Mesenchymal stem cell (in vitro differentiated cells and primary cell): ENCODE measurements around the gene NDUFAF3.

ENCODE experiments used
- DNase-seq: peaks from one replicate; pipeline ENCODE4 v3.0.0-alpha.2; 2013
- H2AFZ ChIP-seq: one replicate; pipeline ENCODE4 v1.6.1; 2013; ENCODE audit warnings: low read depth, mild to moderate bottlenecking, control low read depth, inconsistent platforms, low read length, moderate library complexity
- H2AK5ac ChIP-seq: 2 replicates; pipeline ENCODE4 v1.6.1; 2013; ENCODE audit warnings: low read length, moderate library complexity, mild to moderate bottlenecking, inconsistent platforms; ENCODE audit not compliant: severe bottlenecking
- H2BK120ac ChIP-seq: one replicate; pipeline ENCODE4 v1.6.1; 2013; ENCODE audit warnings: low read depth, mild to moderate bottlenecking, inconsistent platforms, low read length, moderate library complexity
- H2BK12ac ChIP-seq, 2 experiments: one replicate each; pipeline ENCODE4 v1.6.1; 2013; ENCODE audit warnings: inconsistent platforms in 2 of 2, low read length in 2 of 2, mild to moderate bottlenecking in 2 of 2, moderate library complexity in 2 of 2, control low read depth in 1 of 2
- H2BK15ac ChIP-seq: one replicate; pipeline ENCODE4 v1.6.1; 2013; ENCODE audit warnings: mild to moderate bottlenecking, low read depth, inconsistent platforms; ENCODE audit not compliant: poor library complexity, severe bottlenecking
- H2BK5ac ChIP-seq: 2 replicates; pipeline ENCODE4 v1.6.1; 2013; ENCODE audit warnings: low read depth, mild to moderate bottlenecking, low read length, control low read depth, inconsistent platforms; ENCODE audit not compliant: poor library complexity, severe bottlenecking
- H3K14ac ChIP-seq, 2 experiments: one replicate each; pipeline ENCODE4 v1.6.1; 2013; ENCODE audit warnings: inconsistent platforms in 2 of 2, low read length in 2 of 2, control low read depth in 1 of 2, mild to moderate bottlenecking in 1 of 2, moderate library complexity in 1 of 2
- H3K18ac ChIP-seq, 2 experiments: one replicate each; pipeline ENCODE4 v1.6.1; 2013; ENCODE audit warnings: inconsistent platforms in 2 of 2, low read length in 2 of 2, control low read depth in 1 of 2, low read depth in 1 of 2, mild to moderate bottlenecking in 1 of 2
- H3K23ac ChIP-seq, 2 experiments: one replicate each; pipeline ENCODE4 v1.6.1; 2013; ENCODE audit warnings: inconsistent platforms in 2 of 2, low read length in 2 of 2, mild to moderate bottlenecking in 2 of 2, moderate library complexity in 2 of 2, control low read depth in 1 of 2
- H3K27ac ChIP-seq: 2 replicates; pipeline ENCODE4 v1.5.1; 2013; ENCODE audit warnings: mild to moderate bottlenecking, moderate library complexity, low read length, control low read depth, inconsistent platforms; ENCODE audit not compliant: poor library complexity, severe bottlenecking
- H3K27me3 ChIP-seq, 2 experiments: 2 replicates each; pipeline versions ENCODE4 v1.6.1 to v1.7.0; 2013; ENCODE audit warnings: low read length in 2 of 2, mild to moderate bottlenecking in 2 of 2, moderate library complexity in 2 of 2, control low read depth in 1 of 2, inconsistent platforms in 1 of 2; ENCODE audit not compliant: control insufficient read depth in 1 of 2, insufficient read depth in 1 of 2
- H3K36me3 ChIP-seq, 2 experiments: 2 replicates each; pipeline versions ENCODE4 v1.6.1 to v1.7.0; 2013; ENCODE audit warnings: low read length in 2 of 2, control low read depth in 1 of 2, inconsistent platforms in 1 of 2, low read depth in 1 of 2, mild to moderate bottlenecking in 1 of 2; ENCODE audit not compliant: insufficient read depth in 2 of 2, control insufficient read depth in 1 of 2
- H3K4ac ChIP-seq, 2 experiments: one replicate each; pipeline ENCODE4 v1.6.1; 2013; ENCODE audit warnings: inconsistent platforms in 2 of 2, low read length in 2 of 2, mild to moderate bottlenecking in 2 of 2, moderate library complexity in 2 of 2, control low read depth in 1 of 2, low read depth in 1 of 2
- H3K4me1 ChIP-seq: 2 replicates; pipeline ENCODE4 v1.6.1; 2013; ENCODE audit warnings: low read depth, low read length, control low read depth; ENCODE audit not compliant: control insufficient read depth, insufficient read depth
- H3K4me2 ChIP-seq: 2 replicates; pipeline ENCODE4 v1.6.1; 2013; ENCODE audit warnings: low read length, mild to moderate bottlenecking, inconsistent platforms; ENCODE audit not compliant: poor library complexity, severe bottlenecking
- H3K4me3 ChIP-seq, 2 experiments: 2 replicates each; pipeline versions ENCODE4 v1.5.1 to v1.7.0; 2013; ENCODE audit warnings: low read length in 2 of 2, mild to moderate bottlenecking in 2 of 2, control low read depth in 1 of 2, low read depth in 1 of 2; ENCODE audit not compliant: insufficient read depth in 1 of 2
- H3K79me1 ChIP-seq: replicated peaks from 2 replicates; pipeline ENCODE4 v1.6.1; 2013; ENCODE audit warnings: mild to moderate bottlenecking, control low read depth, low read length, inconsistent platforms; ENCODE audit not compliant: poor library complexity, severe bottlenecking
- H3K9ac ChIP-seq: 2 replicates; pipeline ENCODE4 v1.7.0; 2013; ENCODE audit warnings: mild to moderate bottlenecking, low read length, moderate library complexity
- H3K9me3 ChIP-seq: 2 replicates; pipeline ENCODE4 v1.7.0; 2013; ENCODE audit warnings: mild to moderate bottlenecking, low read length; ENCODE audit not compliant: control insufficient read depth
- H4K8ac ChIP-seq: one replicate; pipeline ENCODE4 v1.6.1; 2013; ENCODE audit warnings: inconsistent platforms, mild to moderate bottlenecking, low read length, moderate library complexity
- H4K91ac ChIP-seq: one replicate; pipeline ENCODE4 v1.6.1; 2013; ENCODE audit warnings: mild to moderate bottlenecking, low read length, inconsistent platforms
- WGBS: methylation state at CpG from one replicate; pipeline ENCODE4 v1.1.7; 2013; ENCODE audit warnings: mixed read lengths; 5-methylcytosine and 5-hydroxymethylcytosine counted together

NDUFAF3 gene

GRCh38 chr3:48997102-48997635 is 24.8 kb upstream of the NDUFAF3 start:
- no peak overlapping the region for H3K23ac ChIP-seq
- no peak for DNase-seq
- no peak overlapping the region for H4K91ac ChIP-seq
- WGBS = 91% methylated on average over 8 of the region's 8 CpGs
- H2AFZ ChIP-seq = no peak overlapping the region
- H2BK12ac ChIP-seq = no peak overlapping the region
- H3K9me3 ChIP-seq = no peaks in the 10 kb centered on the region
- H3K79me1 ChIP-seq = peaks cover 26% of the 10 kb centered on the region
- H3K4ac ChIP-seq = no peak overlapping the region
- no peak overlapping the region for H2BK5ac ChIP-seq
- no peak overlapping the region for H3K4me2 ChIP-seq
- no peak overlapping the region for H2BK15ac ChIP-seq
- no peak overlapping the region for H3K18ac ChIP-seq
- no peak overlapping the region for H2BK120ac ChIP-seq
- peaks cover 16 to 31% of the 10 kb centered on the region in 2 experiments for H3K36me3 ChIP-seq
- no peak overlapping the region for H2AK5ac ChIP-seq
- no peak overlapping the region for H3K9ac ChIP-seq
- H3K4me3 ChIP-seq = no peak overlapping the region
- no peak overlapping the region for H3K27ac ChIP-seq
- no peak overlapping the region for H4K8ac ChIP-seq
- no peak overlapping the region for H3K14ac ChIP-seq
- no peaks in the 10 kb centered on the region for H3K27me3 ChIP-seq
- H3K4me1 ChIP-seq = peaks cover 10% of the 10 kb centered on the region

GRCh38 chr3:48997714-48998637 is 23.9 kb upstream of the NDUFAF3 start:
- no peak for DNase-seq
- H3K9ac ChIP-seq = no peak overlapping the region
- peaks cover 16 to 33% of the 10 kb centered on the region in 2 experiments for H3K36me3 ChIP-seq
- no peak overlapping the region for H2BK15ac ChIP-seq
- H3K4ac ChIP-seq = no peak overlapping the region
- no peak overlapping the region for H2AFZ ChIP-seq
- no peak overlapping the region for H2BK12ac ChIP-seq
- peaks cover 24% of the 10 kb centered on the region for H3K79me1 ChIP-seq
- H3K9me3 ChIP-seq = no peaks in the 10 kb centered on the region
- H3K4me1 ChIP-seq = peaks cover 10% of the 10 kb centered on the region
- H2BK120ac ChIP-seq = no peak overlapping the region
- H3K23ac ChIP-seq = no peak overlapping the region
- H3K27ac ChIP-seq = no peak overlapping the region
- H2AK5ac ChIP-seq = no peak overlapping the region
- no peak overlapping the region for H2BK5ac ChIP-seq
- H3K18ac ChIP-seq = no peak overlapping the region
- 90% methylated on average over 19 of the region's 20 CpGs for WGBS
- no peak overlapping the region for H3K4me2 ChIP-seq
- no peak overlapping the region for H4K91ac ChIP-seq
- H4K8ac ChIP-seq = no peak overlapping the region
- H3K4me3 ChIP-seq = no peak overlapping the region
- no peak overlapping the region for H3K14ac ChIP-seq
- no peaks in the 10 kb centered on the region for H3K27me3 ChIP-seq

- Histone ChIP-seq H3K9me3 (no peaks in the 10 kb centered on the region), H3K36me3 (peaks cover 14 to 33% of the 10 kb centered on the region in 2 experiments), H3K27ac (no peak overlapping the region), H3K4me3 (no peak overlapping the region), H2BK5ac (no peak overlapping the region), H2AFZ (no peak overlapping the region), H3K18ac (no peak overlapping the region), H3K4me2 (no peak overlapping the region), H3K27me3 (no peaks in the 10 kb centered on the region), H3K23ac (no peak overlapping the region), H2BK120ac (no peak overlapping the region), H2BK12ac (no peak overlapping the region), H3K79me1 (peaks cover 20% of the 10 kb centered on the region), H2AK5ac (no peak overlapping the region), H4K8ac (no peak overlapping the region), H2BK15ac (no peak overlapping the region), H3K4me1 (peaks cover 10% of the 10 kb centered on the region), H3K4ac (no peak overlapping the region), H4K91ac (peak overlapping the region; percentile 52), H3K9ac (no peak overlapping the region), H3K14ac (no peak overlapping the region)
- WGBS = 80% methylated on average over 8 of the region's 8 CpGs
- no peak for DNase-seq
These were observed 22.6 kb upstream of the NDUFAF3 start for GRCh38 chr3:48999085-48999858.

- no peak overlapping the region for H2BK15ac ChIP-seq
- no peak overlapping the region for H2AK5ac ChIP-seq
- H4K91ac ChIP-seq = no peak overlapping the region
- 94% methylated on average over 6 of the region's 6 CpGs for WGBS
- H3K79me1 ChIP-seq = peaks cover 17% of the 10 kb centered on the region
- no peak overlapping the region for H3K14ac ChIP-seq
- no peak overlapping the region for H4K8ac ChIP-seq
- no peak overlapping the region for H3K4me2 ChIP-seq
- H2BK5ac ChIP-seq = no peak overlapping the region
- H3K4ac ChIP-seq = no peak overlapping the region
- no peak overlapping the region for H3K27ac ChIP-seq
- H2BK120ac ChIP-seq = no peak overlapping the region
- peaks cover 6 to 27% of the 10 kb centered on the region in 2 experiments for H3K36me3 ChIP-seq
- H2BK12ac ChIP-seq = no peak overlapping the region
- no peak for DNase-seq
- H3K4me1 ChIP-seq = peaks cover 15% of the 10 kb centered on the region
- no peaks in the 10 kb centered on the region for H3K9me3 ChIP-seq
- no peak overlapping the region for H3K18ac ChIP-seq
- no peaks in the 10 kb centered on the region for H3K27me3 ChIP-seq
- no peak overlapping the region for H3K23ac ChIP-seq
- no peak overlapping the region for H3K9ac ChIP-seq
- no peak overlapping the region for H3K4me3 ChIP-seq
- H2AFZ ChIP-seq = no peak overlapping the region
These were observed 20.8 kb upstream of the NDUFAF3 start for GRCh38 chr3:49001155-49001554.
